NCI-H146 treated with DMSO at 0.1 percent for 48 hours (cell line): ENCODE measurements around the gene PDCL2.

Experiments used
- DNase-seq: peaks from one replicate; lab custom pipeline; 2025; ENCODE audit not compliant: unreplicated experiment; lab: John Stamatoyannopoulos, UW

PDCL2 gene

DNA sequence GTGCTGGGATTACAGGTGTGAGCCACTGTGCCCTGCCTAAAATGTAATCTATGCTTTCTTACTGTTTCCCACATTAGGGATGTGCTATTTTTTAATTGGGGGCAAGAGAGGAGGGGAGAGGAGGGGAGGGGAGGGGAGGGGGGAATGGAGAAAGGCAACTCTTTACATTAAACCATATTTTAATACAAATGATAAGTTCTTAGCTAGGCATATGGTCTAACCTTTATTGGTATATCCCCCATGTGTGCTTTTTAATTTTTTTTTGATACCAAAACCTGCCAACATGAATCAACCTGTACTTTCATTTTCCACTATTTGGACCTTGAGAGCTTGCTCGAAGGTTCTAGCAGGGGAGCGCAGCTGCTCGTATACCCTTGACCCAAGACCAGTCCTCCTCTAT lies 51.8 kb downstream of the PDCL2 start:
- no peak for DNase-seq

DNA sequence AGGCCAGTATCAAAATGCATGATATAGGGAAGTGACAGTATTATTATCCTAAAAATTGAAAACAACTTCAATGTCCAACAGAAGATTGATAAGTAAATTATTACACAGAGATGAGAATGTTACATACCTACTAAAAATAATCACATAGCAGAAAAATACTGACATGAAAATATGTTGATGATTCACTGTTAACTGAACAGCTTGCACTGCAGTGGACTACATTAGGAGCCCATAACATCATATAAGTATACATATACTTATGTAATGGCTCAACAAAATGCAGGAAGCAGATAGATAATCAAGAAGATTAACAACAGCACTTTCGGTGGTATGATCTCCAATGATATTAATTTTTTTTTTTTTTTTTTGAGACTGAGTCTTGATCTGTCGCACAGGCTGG lies 52.4 kb downstream of the PDCL2 start:
- no peak for DNase-seq

DNA sequence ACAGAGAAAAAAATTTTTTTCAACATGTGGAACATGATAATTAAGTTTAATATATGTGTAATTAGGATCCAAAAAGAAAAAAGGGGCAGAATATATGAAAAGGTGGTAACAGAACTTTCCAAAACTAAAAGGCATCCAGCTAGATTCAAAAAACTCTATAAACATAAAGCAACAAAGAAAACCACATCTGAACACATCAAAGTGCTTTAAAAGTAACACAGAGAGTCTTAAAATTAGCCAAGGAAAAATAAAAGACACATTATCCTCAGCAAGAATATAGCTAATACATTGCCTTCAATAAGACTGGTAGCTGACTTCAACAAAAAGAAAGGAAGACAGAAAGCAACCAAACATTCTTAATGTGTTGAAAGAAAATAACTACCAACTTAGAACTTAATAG lies 53.5 kb downstream of the PDCL2 start:
- no peak for DNase-seq

DNA sequence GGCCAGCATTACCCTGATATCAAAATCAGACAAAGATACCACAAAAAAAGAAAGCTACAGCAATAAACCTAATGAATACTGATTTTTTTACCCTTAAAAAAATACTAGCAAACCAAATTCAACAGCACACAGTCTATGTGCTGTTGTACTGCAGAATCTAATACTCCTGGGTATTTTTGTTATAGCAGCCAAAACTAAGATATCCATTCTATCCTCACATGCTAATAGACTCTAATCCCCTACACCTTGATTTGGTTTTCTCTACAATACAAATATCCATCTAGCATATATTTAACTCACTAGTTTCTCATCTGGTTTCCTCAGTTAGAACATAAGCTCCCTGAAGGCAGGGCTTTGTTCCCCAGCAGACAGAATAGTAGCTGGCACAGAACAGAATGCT lies 57.7 kb downstream of the PDCL2 start:
- no peak for DNase-seq

GRCh38 chr4:55530691-55531090 lies 61.4 kb downstream of the PDCL2 start:
- DNase-seq: no peak

- DNase-seq: no peak
These were observed 61.9 kb downstream of the PDCL2 start for GRCh38 chr4:55530167-55530566.

GRCh38 chr4:55528491-55528890 lies 63.6 kb downstream of the PDCL2 start:
- no peak for DNase-seq

GRCh38 chr4:55524844-55525571 lies 67.0 kb downstream of the PDCL2 start:
- no peak for DNase-seq

GRCh38 chr4:55518442-55518841 lies 73.6 kb downstream of the PDCL2 start:
- DNase-seq: no peak

DNA sequence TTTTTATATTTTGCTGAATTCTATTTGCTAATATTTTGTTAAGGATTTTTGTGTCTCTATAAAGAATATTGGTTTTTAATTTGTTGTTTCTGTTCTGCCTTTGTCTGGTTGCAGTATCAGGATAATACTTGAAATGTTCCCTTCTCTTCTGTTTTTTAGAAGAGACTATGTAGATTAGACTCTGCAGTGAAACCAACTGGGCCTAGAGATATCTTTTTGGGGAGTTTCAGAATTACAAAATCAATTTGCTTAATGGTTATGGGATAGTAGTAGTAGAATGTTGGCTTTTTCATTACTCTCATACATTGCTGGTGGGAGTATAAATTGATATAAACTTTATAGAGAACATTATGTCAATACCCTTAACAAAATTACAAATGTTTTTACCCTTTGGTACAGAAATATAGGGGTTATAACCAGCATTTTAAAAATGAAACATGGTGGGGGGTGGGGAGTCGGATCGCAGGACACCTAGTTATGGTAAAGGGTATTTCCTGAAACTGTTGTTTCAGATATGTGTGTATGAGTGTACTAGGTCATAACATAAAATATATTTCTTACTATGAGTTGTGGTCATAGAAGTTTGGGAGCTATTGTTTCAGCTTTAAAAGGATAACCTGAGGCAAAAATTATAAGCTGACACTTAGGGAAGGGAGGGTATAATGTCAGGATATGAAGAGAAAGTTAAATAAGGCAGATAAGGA lies 74.4 kb downstream of the PDCL2 start:
- no peak for DNase-seq

DNA sequence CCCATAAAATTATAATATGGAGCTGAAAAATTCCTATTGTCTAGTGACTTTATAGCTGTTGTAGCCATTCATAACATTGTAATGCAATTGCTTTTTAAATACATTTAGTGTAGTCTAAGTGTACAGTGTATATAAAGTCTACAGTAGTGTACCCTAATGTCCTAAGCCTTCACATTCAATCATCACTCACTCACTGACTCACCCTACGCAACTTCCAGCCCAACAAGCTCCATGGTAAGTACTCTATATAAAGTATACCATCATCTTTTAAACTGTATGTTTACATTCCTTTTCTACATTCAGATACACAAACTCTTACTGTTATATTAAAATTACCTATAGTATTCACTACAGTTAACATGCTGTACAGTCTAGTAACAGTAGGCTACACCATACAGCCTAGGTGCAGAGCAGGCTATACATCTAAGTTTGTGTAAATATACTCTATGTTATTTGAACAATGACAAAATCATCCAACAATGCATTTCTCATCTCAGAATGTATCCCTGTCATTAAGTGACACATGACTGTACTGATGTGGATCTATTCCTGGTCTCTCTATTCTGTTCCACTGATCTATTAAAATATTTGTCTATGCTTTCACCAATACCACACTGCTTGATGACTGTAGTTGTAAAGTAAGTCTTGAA lies 79.0 kb downstream of the PDCL2 start:
- DNase-seq: no peak

DNA sequence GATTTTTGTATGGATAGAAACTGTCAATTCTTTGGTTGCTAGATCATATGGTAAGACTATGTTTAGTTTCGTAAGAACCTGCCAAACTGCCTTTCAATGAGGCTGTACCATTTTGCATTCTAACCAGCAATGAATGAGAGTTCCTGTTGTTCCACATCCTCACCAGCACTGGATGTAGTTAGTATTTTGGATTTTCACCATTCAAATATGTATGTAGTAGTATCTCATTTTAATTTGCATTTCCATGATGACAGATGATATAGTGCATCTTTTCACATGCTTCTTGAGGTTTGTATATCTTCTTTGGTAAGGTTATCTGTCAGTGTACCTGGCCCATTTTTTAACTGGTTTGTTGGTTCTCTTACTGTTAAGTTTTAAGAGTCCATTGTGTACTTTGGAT lies 80.0 kb downstream of the PDCL2 start:
- DNase-seq: no peak

GRCh38 chr4:55510685-55511084 lies 81.4 kb downstream of the PDCL2 start:
- DNase-seq: no peak

- no peak for DNase-seq
These were observed 82.8 kb downstream of the PDCL2 start for GRCh38 chr4:55509266-55509665.

DNA sequence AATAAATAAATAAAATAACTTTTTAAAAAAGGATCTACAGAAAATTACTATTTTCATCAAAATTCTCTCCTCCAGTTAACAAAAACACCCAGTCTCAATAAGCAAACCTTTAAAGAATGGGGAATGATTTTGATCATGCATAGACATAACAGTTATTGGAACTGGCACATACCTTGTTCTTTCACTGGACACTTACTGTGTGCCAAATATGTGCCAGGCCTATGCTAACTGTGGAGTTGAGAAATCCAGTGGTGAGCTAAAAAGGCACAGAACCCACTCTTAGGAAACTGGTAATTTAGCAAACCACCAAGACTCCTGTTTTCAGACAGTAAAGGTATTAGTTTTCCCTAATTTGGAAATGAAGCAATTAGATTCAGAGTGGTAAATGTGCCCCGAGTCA lies 84.4 kb downstream of the PDCL2 start:
- no peak for DNase-seq
